Fibroblast of lung (primary cell): ENCODE data around the gene RASEF.
"Not testable (repeated sequence)": the region's sequence is repeated elsewhere in the genome, so short reads cannot be mapped to it uniquely, and the experiment has no call there.

Source experiments
- EZH2 ChIP-seq: IDR thresholded peaks from 2 replicates; pipeline ENCODE4 v1.5.1; 2012; ENCODE audit warnings: low read length, control low read depth, mild to moderate bottlenecking; ENCODE audit errors: missing control alignments
- TF ChIP-seq, protein P1 (sequence below), 2 donors: IDR thresholded peaks in 1 of 2; conservative IDR thresholded peaks in 1 of 2; 1 replicate in 1 of 2; 2 replicates in 1 of 2; pipeline ENCODE4 v1.5.1; 2011 to 2012; ENCODE audit warnings: low read length in 2 of 2, control low read depth in 1 of 2, inconsistent platforms in 1 of 2, low read depth in 1 of 2, mild to moderate bottlenecking in 1 of 2

GRCh38 chr9:82934025-82934424 is 128.9 kb downstream of the RASEF start:
- TF ChIP-seq, protein P1, sequence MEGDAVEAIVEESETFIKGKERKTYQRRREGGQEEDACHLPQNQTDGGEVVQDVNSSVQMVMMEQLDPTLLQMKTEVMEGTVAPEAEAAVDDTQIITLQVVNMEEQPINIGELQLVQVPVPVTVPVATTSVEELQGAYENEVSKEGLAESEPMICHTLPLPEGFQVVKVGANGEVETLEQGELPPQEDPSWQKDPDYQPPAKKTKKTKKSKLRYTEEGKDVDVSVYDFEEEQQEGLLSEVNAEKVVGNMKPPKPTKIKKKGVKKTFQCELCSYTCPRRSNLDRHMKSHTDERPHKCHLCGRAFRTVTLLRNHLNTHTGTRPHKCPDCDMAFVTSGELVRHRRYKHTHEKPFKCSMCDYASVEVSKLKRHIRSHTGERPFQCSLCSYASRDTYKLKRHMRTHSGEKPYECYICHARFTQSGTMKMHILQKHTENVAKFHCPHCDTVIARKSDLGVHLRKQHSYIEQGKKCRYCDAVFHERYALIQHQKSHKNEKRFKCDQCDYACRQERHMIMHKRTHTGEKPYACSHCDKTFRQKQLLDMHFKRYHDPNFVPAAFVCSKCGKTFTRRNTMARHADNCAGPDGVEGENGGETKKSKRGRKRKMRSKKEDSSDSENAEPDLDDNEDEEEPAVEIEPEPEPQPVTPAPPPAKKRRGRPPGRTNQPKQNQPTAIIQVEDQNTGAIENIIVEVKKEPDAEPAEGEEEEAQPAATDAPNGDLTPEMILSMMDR (conservative IDR thresholded peaks at IDR 0.05 in 1 of 2, IDR thresholded peaks at IDR 0.05 in 1 of 2; ENCODE audit: low read depth in 1 of 2, low read length in 2 of 2) = not testable (repeated sequence)
- not testable (repeated sequence) for TF ChIP-seq EZH2
